Activated T-cell treated with anti-CD3 and anti-CD28 coated beads for 48 hours (primary cell): ENCODE measurements around the gene PDE6C.
"Not testable (repeated sequence)": the region's sequence is repeated elsewhere in the genome, so short reads cannot be mapped to it uniquely, and the experiment has no call there.

Experiments used
- DNase-seq: peaks from one replicate; pipeline ENCODE4 v3.0.0-alpha.2; 2020; ENCODE audit warnings: low read depth

PDE6C gene

GRCh38 chr10:93630625-93631557, 18.6 kb downstream of the PDE6C start:
- no peak for DNase-seq

GRCh38 chr10:93639791-93640190, 27.5 kb downstream of the PDE6C start:
- DNase-seq = no peak

GRCh38 chr10:93652857-93653256, 40.5 kb downstream of the PDE6C start:
- DNase-seq = no peak

GRCh38 chr10:93654201-93654600, 41.9 kb downstream of the PDE6C start:
- no peak for DNase-seq

- DNase-seq = no peak
Observed at GRCh38 chr10:93656155-93656554, 43.8 kb downstream of the PDE6C start.

- DNase-seq = no peak
Observed at GRCh38 chr10:93657757-93658156, 45.4 kb downstream of the PDE6C start.

GRCh38 chr10:93666030-93666429, 53.7 kb downstream of the PDE6C start:
- no peak for DNase-seq

GRCh38 chr10:93667795-93668194, 55.5 kb downstream of the PDE6C start:
- no peak for DNase-seq

- no peak for DNase-seq
Observed at GRCh38 chr10:93670372-93670771, 58.0 kb downstream of the PDE6C start.

- DNase-seq = no peak
Observed at GRCh38 chr10:93671042-93671441, 58.7 kb downstream of the PDE6C start.

- no peak for DNase-seq
Observed at GRCh38 chr10:93672022-93672678, 59.8 kb downstream of the PDE6C start.

- no peak for DNase-seq
Observed at GRCh38 chr10:93672890-93673289, 60.6 kb downstream of the PDE6C start.

GRCh38 chr10:93673791-93674190, 61.5 kb downstream of the PDE6C start:
- DNase-seq = no peak

GRCh38 chr10:93678386-93678785, 66.0 kb downstream of the PDE6C start:
- DNase-seq = no peak

GRCh38 chr10:93678805-93679587, 66.7 kb downstream of the PDE6C start:
- DNase-seq = no peak

- DNase-seq = no peak
Observed at GRCh38 chr10:93680412-93681047, 68.2 kb downstream of the PDE6C start.

- no peak for DNase-seq
Observed at GRCh38 chr10:93687737-93688136, 75.4 kb downstream of the PDE6C start.

- no peak for DNase-seq
Observed at GRCh38 chr10:93695740-93696139, 83.4 kb downstream of the PDE6C start.

GRCh38 chr10:93696582-93696981, 84.2 kb downstream of the PDE6C start:
- DNase-seq = not testable (repeated sequence)

- DNase-seq = no peak
Observed at GRCh38 chr10:93697207-93697606, 84.9 kb downstream of the PDE6C start.

- no peak for DNase-seq
Observed at GRCh38 chr10:93701866-93702209, 89.5 kb downstream of the PDE6C start.
